ENCODE results near the gene CMTM8. TPM values are rescaled to one million over a fixed set of nuclear protein-coding genes. Genes with fewer than 3 reads are reported as not detected.

Gene CMTM8
- polyA plus RNA-seq, 12 donors, result 1.9 to 4.0 (median 2.4) TPM; not detected in 2

- no peak for DNase-seq
Measured at GRCh38 chr3:32406486-32407408, 168.3 kb downstream of the CMTM8 start.

- no peak for DNase-seq
Measured at GRCh38 chr3:32410367-32411246, 172.1 kb downstream of the CMTM8 start.

- DNase-seq, result no peak
Measured at GRCh38 chr3:32411442-32411841, 173.0 kb downstream of the CMTM8 start.

- DNase-seq, result no peak
Measured at GRCh38 chr3:32412887-32413286, 174.4 kb downstream of the CMTM8 start.

GRCh38 chr3:32413845-32414521 is 175.5 kb downstream of the CMTM8 start:
- no peak for DNase-seq

GRCh38 chr3:32414522-32415202 is 176.2 kb downstream of the CMTM8 start:
- DNase-seq, result no peak

GRCh38 chr3:32419742-32420125 is 181.3 kb downstream of the CMTM8 start:
- DNase-seq, result no peak

Other genes with a start within 250 kb of the CMTM8 start
- 10 to 100 TPM in 11 of 12 donors, not detected in 1; 19.3 to 58.4 (median 41.3) TPM for gene GPD1L, start 132.1 kb upstream of the CMTM8 start, polyA plus RNA-seq (ENCODE audit: insufficient read length in 12 of 12)
- 10 to 100 TPM in 11 of 12 donors, not detected in 1; 11.7 to 30.2 (median 17.4) TPM for gene CMTM7, start 153.2 kb downstream of the CMTM8 start, polyA plus RNA-seq (ENCODE audit: insufficient read length in 12 of 12)

Data from muscle of arm (tissue), 12 donors.